Measurements from ENCODE around the gene NRIP1.

Gene NRIP1

GRCh38 chr21:15045017-15045416 is 19.8 kb downstream of the NRIP1 start:
- H3K9ac ChIP-seq (ENCODE audit: low read length): no peak overlapping the region
- H3K4me1 ChIP-seq (ENCODE audit: low read length): no peaks in the 10 kb centered on the region
- no peak overlapping the region for H2AFZ ChIP-seq (ENCODE audit: low read depth, low read length)
- H3K27me3 ChIP-seq (ENCODE audit: low read depth, low read length): no peaks in the 10 kb centered on the region
- H3K4me2 ChIP-seq (ENCODE audit: low read length): no peak overlapping the region
- no peaks in the 10 kb centered on the region for H4K20me1 ChIP-seq (ENCODE audit: insufficient read depth, low read length)
- no peak overlapping the region for H3K27ac ChIP-seq (ENCODE audit: low read length)
- no peaks in the 10 kb centered on the region for H3K36me3 ChIP-seq (replicated peaks; ENCODE audit: low read depth, low read length)
- H3K4me3 ChIP-seq (ENCODE audit: low read length): no peak overlapping the region
- H3K9me3 ChIP-seq (ENCODE audit: insufficient read depth, low read length): no peaks in the 10 kb centered on the region
- no peak for TF ChIP-seq EZH2phosphoT487 (IDR thresholded peaks at IDR 0.05; ENCODE audit: low read depth)
- no peak for TF ChIP-seq CTCF (IDR thresholded peaks at IDR 0.05; ENCODE audit: low read depth, low read length)
- H3K79me2 ChIP-seq (ENCODE audit: low read length): peaks cover 10% of the 10 kb centered on the region; the same call in 1 of the 2 replicates

- Histone ChIP-seq H3K27ac (ENCODE audit: low read length) (no peak overlapping the region), H3K9me3 (ENCODE audit: insufficient read depth, low read length) (no peaks in the 10 kb centered on the region), H2AFZ (ENCODE audit: low read depth, low read length) (no peak overlapping the region), H3K79me2 (ENCODE audit: low read length) (peaks cover 4% of the 10 kb centered on the region; the same call in 1 of the 2 replicates), H3K4me1 (ENCODE audit: low read length) (no peaks in the 10 kb centered on the region), H3K9ac (ENCODE audit: low read length) (no peak overlapping the region), H3K4me2 (ENCODE audit: low read length) (no peak overlapping the region), H4K20me1 (ENCODE audit: insufficient read depth, low read length) (no peaks in the 10 kb centered on the region), H3K36me3 (replicated peaks; ENCODE audit: low read depth, low read length) (no peaks in the 10 kb centered on the region), H3K27me3 (ENCODE audit: low read depth, low read length) (no peaks in the 10 kb centered on the region), H3K4me3 (ENCODE audit: low read length) (no peak overlapping the region)
- TF ChIP-seq CTCF (IDR thresholded peaks at IDR 0.05; ENCODE audit: low read depth, low read length): no peak
Measured at GRCh38 chr21:15042531-15042930, 22.3 kb downstream of the NRIP1 start.

GRCh38 chr21:15039607-15040299 is 25.0 kb downstream of the NRIP1 start:
- H3K36me3 ChIP-seq (replicated peaks; ENCODE audit: low read depth, low read length): no peaks in the 10 kb centered on the region
- H4K20me1 ChIP-seq (ENCODE audit: insufficient read depth, low read length): no peaks in the 10 kb centered on the region
- H3K9me3 ChIP-seq (ENCODE audit: insufficient read depth, low read length): no peaks in the 10 kb centered on the region
- H3K27me3 ChIP-seq (ENCODE audit: low read depth, low read length): no peaks in the 10 kb centered on the region
- TF ChIP-seq EZH2phosphoT487 (IDR thresholded peaks at IDR 0.05; ENCODE audit: low read depth): no peak
- no peak for TF ChIP-seq CTCF (IDR thresholded peaks at IDR 0.05; ENCODE audit: low read depth, low read length)
- H3K4me2 ChIP-seq (ENCODE audit: low read length): no peak overlapping the region
- no peak overlapping the region for H3K9ac ChIP-seq (ENCODE audit: low read length)
- H2AFZ ChIP-seq (ENCODE audit: low read depth, low read length): no peak overlapping the region
- peaks cover under 1% of the 10 kb centered on the region; the same call in 1 of the 2 replicates for H3K79me2 ChIP-seq (ENCODE audit: low read length)
- H3K4me1 ChIP-seq (ENCODE audit: low read length): no peaks in the 10 kb centered on the region
- H3K4me3 ChIP-seq (ENCODE audit: low read length): no peak overlapping the region
- H3K27ac ChIP-seq (ENCODE audit: low read length): no peak overlapping the region

DNA sequence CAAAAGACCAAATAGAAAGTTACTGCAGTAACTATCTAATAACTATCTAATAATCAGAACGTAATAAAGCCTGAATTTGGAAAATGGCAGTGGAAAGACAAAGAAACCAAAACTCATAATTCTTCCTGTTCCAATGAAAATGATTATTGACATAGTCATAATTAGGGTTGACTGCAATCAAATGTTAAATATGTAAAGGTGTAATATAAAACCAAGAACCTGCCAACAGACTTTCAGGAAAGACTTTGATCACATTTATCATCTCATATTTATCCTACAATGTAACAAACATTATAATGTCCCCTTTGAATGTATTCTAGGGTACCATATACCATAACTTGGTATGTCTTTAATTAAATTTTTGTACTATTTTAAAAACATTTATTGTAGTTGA is 26.9 kb downstream of the NRIP1 start:
- no peak for TF ChIP-seq CTCF (IDR thresholded peaks at IDR 0.05; ENCODE audit: low read depth, low read length)
- TF ChIP-seq EZH2phosphoT487 (IDR thresholded peaks at IDR 0.05; ENCODE audit: low read depth): no peak
- Histone ChIP-seq H2AFZ (ENCODE audit: low read depth, low read length) (no peak overlapping the region), H3K79me2 (ENCODE audit: low read length) (no peaks in the 10 kb centered on the region), H4K20me1 (ENCODE audit: insufficient read depth, low read length) (no peaks in the 10 kb centered on the region), H3K4me2 (ENCODE audit: low read length) (no peak overlapping the region), H3K9me3 (ENCODE audit: insufficient read depth, low read length) (no peaks in the 10 kb centered on the region), H3K36me3 (replicated peaks; ENCODE audit: low read depth, low read length) (no peaks in the 10 kb centered on the region), H3K9ac (ENCODE audit: low read length) (no peak overlapping the region), H3K27me3 (ENCODE audit: low read depth, low read length) (no peaks in the 10 kb centered on the region), H3K4me1 (ENCODE audit: low read length) (peaks cover 5% of the 10 kb centered on the region), H3K27ac (ENCODE audit: low read length) (no peak overlapping the region), H3K4me3 (ENCODE audit: low read length) (no peak overlapping the region)
